ENCODE results near the gene MMADHC. TPM values are rescaled to one million over a fixed set of nuclear protein-coding genes. Genes with fewer than 3 reads are reported as not detected.

Gene MMADHC
- polyA plus RNA-seq (ENCODE audit: insufficient read length): 104 TPM

DNA sequence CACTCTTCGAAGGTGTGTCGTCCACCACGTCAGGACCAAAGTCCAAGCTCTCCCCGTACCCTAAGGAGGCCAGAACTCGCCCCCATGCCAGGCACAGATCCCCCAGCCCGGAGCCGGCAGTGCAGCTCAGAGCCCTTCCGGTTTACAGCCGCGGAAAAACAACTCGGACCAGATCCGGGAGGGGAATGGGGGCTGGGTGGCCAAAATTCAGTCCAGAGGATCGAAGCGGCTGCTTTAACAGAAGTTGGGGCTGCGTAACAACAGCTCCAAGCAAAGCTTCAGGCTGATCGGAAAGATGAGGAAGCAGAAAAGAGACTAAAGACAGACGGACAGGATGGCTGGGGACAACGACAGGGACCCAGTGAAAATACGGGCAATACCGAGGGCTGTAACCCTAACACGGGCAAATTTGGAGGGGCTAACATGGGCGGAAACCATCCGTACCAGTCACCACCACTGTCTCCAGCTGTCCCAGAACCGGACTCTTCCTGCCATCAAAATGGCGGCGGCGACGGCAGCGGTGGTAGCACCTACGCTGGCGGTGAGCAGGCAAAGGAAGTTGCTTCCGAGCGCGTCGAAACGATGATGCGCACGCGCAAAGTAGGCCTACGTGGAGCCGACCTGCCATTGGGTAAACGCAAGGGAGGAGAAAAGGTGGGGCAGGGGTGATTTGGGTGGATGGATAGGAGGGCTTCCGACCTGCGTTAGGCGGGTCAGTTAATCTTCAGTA, at the start of gene MMADHC:
Gene MMADHC, minus strand, starts transcription at position 556 of the 730 bp plus-strand sequence. CDS start 678 bp downstream, outside the sequence.
- DNase-seq: peak; percentile 96

- DNase-seq: no peak
Measured at GRCh38 chr2:149634103-149634502, 46.5 kb upstream of the MMADHC start.

GRCh38 chr2:149630445-149630844, 42.9 kb upstream of the MMADHC start:
- no peak for DNase-seq

DNA sequence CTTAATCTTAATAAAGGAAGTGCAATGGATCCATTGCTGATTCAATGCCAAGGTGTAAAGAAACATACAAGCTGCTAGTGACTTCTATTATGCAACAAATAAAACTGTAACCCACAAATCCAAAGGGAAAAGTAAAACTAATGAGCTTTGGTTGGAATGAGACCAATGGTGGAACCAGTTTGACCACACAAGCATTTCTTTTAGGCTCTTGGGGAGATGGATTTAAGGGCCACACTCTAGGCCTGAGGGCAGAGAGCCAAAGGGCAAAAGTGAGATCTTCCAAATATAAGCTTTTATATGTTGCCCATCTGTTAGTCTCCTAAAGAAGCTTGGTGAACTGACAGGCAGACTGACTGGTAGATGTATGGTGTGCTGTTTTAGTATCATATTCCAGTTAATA, 41.5 kb upstream of the MMADHC start:
- DNase-seq: no peak

DNA sequence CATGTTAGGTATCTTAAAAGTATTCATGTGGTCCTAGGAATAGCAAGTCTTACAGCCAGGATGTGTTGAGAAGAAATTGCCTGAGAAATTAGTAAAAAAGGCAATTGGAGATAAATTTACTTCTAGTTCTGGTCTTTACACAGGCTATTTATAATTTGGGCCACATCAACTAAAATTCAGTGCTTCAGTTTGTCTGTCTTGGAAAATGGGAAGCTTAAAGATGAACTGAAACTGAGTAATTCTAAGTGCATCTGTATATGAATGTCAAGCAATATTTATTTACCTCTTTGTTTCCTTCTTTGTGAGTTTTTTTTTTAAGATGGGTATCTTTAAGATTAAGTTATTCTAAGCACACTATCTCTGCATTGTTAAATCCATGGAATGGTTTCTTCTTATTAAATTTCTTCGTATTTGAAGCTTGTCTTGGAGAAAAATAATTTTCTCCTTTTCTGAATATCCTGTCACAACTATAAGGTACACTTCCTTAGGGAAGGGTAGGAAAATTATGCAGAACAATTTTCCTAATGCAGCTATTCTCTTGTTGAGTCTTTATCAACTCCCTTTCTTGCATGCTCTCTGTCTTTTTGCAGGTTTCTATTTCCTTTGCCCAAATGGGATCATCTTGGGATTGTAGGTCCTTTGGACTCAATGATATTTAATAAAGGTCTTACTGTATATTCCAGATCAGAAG, 39.7 kb upstream of the MMADHC start:
- DNase-seq: no peak

DNA sequence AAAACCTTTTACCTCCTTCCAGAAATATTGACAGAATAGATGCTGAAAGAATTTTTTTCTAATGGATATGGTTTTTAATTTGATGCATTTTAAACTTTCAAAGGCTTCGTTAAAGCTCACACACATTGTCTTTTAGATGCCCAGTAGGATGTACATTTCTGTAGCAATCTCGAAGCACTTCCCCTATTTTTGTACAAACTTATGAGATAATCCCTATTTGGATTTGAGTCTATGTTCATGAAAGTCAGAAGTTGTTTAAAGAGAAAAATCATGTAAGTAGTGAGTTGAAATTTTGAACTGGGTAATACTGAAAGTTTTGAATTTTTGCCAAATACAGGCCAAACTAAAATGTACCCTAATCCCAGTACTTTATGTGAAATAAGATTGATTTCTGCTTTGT, 38.1 kb upstream of the MMADHC start:
- DNase-seq: no peak

DNA sequence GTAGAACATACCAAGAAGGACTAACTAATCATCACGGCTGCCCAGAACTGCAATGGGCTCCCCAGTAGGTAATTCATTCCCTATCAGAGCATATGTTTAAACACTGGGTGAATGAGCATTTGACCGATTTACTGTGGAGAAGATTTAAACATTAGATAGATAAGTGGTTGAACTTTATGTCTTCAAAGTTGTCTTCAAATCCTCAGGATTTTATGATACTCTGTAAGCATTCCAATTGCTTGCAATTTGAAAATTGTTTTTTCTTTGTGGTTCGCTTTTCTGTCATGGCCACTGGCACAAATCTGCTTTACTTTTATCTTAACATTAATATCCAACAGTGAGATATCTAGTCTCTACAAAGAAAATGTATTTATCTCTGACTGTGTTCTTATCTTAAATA, 37.7 kb upstream of the MMADHC start:
- DNase-seq: no peak

GRCh38 chr2:149622343-149622742, 34.8 kb upstream of the MMADHC start:
- no peak for DNase-seq

- no peak for DNase-seq
Measured at GRCh38 chr2:149617476-149617875, 29.9 kb upstream of the MMADHC start.

- DNase-seq: no peak
Measured at GRCh38 chr2:149616681-149617456, 29.3 kb upstream of the MMADHC start.

GRCh38 chr2:149613704-149614103, 26.1 kb upstream of the MMADHC start:
- no peak for DNase-seq

- DNase-seq: no peak
Measured at GRCh38 chr2:149612122-149612521, 24.5 kb upstream of the MMADHC start.

DNA sequence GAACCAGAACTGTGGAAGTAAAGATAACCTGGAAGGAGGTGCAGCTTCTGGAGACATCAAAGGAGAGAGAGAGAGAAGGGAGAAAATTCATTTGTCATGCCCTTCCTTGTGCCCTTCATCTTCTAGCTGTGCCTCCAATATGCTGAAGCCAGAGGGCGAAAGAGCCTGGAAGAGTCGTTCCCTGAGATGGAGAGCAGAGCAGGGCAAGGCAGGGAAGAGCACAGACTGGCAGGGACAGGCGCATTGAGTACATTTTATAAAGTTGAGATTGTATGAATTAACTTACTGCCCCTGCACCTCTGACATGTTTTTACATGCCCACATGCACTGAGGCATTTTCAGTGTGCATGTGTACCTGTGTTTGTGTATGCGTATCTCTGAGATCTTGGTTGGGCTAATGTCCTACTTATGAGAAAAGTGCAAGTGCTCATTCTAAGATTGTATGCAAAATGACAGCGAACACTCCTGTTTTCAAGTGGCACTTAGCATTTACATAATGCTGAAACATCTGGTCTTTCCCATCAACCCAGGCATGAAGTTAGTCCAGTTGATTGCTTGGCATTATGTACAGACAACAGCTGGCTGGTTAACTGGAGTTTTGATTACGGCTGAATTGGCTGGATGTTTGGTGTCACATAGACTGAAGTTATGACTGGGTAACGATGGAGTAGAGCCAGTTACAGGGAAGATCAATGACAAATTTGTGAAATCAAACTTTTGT, 23.7 kb upstream of the MMADHC start:
- DNase-seq: peak; percentile 29

- no peak for DNase-seq
Measured at GRCh38 chr2:149606251-149606811, 18.8 kb upstream of the MMADHC start.

- DNase-seq: no peak
Measured at GRCh38 chr2:149603248-149603647, 15.7 kb upstream of the MMADHC start.

- DNase-seq: no peak
Measured at GRCh38 chr2:149601141-149601796, 13.7 kb upstream of the MMADHC start.

- DNase-seq: peak; percentile 81
Measured at GRCh38 chr2:149597668-149598326, 10.2 kb upstream of the MMADHC start.

- DNase-seq: no peak
Measured at GRCh38 chr2:149597050-149597667, 9.6 kb upstream of the MMADHC start.

- DNase-seq: no peak
Measured at GRCh38 chr2:149596471-149596870, 8.9 kb upstream of the MMADHC start.

- no peak for DNase-seq
Measured at GRCh38 chr2:149595056-149595963, 7.7 kb upstream of the MMADHC start.

Measured in hindlimb muscle (tissue), 1 donor.